ENCODE data around the gene BPTF. TPM values are rescaled to one million over a fixed set of nuclear protein-coding genes. Genes with fewer than 3 reads are reported as not detected.
"Not testable (repeated sequence)": the region's sequence is repeated elsewhere in the genome, so short reads cannot be mapped to it uniquely, and the experiment has no call there.

The BPTF gene, protein sequence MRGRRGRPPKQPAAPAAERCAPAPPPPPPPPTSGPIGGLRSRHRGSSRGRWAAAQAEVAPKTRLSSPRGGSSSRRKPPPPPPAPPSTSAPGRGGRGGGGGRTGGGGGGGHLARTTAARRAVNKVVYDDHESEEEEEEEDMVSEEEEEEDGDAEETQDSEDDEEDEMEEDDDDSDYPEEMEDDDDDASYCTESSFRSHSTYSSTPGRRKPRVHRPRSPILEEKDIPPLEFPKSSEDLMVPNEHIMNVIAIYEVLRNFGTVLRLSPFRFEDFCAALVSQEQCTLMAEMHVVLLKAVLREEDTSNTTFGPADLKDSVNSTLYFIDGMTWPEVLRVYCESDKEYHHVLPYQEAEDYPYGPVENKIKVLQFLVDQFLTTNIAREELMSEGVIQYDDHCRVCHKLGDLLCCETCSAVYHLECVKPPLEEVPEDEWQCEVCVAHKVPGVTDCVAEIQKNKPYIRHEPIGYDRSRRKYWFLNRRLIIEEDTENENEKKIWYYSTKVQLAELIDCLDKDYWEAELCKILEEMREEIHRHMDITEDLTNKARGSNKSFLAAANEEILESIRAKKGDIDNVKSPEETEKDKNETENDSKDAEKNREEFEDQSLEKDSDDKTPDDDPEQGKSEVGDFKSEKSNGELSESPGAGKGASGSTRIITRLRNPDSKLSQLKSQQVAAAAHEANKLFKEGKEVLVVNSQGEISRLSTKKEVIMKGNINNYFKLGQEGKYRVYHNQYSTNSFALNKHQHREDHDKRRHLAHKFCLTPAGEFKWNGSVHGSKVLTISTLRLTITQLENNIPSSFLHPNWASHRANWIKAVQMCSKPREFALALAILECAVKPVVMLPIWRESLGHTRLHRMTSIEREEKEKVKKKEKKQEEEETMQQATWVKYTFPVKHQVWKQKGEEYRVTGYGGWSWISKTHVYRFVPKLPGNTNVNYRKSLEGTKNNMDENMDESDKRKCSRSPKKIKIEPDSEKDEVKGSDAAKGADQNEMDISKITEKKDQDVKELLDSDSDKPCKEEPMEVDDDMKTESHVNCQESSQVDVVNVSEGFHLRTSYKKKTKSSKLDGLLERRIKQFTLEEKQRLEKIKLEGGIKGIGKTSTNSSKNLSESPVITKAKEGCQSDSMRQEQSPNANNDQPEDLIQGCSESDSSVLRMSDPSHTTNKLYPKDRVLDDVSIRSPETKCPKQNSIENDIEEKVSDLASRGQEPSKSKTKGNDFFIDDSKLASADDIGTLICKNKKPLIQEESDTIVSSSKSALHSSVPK (N-terminal part only)
- 74.5 and 77.1 TPM in 2 replicates for total RNA-seq

DNA sequence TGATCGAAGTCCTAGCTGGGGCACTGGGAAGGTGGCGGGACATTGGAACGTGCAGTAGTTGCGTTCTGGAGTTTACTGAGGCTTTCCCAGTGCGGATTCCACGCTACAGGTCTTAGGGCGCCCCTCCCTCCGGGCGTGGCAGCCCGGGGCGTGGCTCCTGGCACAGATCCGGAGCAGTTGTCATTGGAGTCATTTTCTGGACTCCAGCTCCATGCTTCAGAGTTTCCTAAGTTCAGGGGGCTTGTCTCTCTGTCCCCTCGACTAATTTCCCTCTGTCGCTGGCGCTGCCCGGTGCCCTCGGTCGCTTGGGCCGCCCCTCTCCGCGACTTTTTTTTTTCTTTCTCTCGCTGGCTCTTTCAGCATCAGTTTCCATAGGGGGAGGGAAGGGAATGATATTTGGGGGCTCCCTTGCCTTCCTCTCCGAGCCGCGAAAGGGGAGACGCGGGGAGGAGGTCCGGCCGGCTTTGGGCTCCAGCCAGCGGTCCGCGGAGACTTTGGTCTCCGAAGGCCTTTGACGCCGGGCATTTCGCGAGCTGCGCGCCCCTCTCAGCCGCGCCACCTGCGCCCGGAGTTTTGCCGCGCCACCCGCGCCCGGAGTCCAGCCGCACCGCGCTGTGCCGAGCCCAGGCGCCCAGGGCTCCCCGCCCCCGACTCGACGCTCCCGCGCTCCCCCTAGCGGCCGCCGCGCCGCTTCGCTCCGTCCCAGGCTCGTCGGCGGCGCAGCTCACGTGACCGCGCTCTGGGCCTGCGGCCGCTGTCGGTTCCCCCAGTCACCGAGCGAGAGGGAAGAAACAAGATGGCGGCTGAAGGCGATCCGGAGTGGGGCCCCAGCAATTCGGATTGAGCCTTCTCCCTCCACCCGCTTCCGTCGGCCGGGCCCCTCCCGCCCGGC, at the start of gene BPTF:
Gene BPTF, plus strand, starts transcription at position 769 of the 892 bp plus-strand sequence. CDS start 222 bp downstream, outside the sequence.
- Mint-ChIP-seq H3K27ac (peak within 1 kb of the TSS; percentile 96), H3K36me3 (ENCODE audit: low read depth) (peaks cover 17% of the 10 kb centered on the region), H3K9me3 (no peaks in the 10 kb centered on the region), H3K4me1 (peaks cover 29% of the 10 kb centered on the region), H3K27me3 (peaks cover 14% of the 10 kb centered on the region), H3K4me3 (peak within 1 kb of the TSS; percentile 95)
- DNase-seq = peak; percentile 98
- intact Hi-C loops (cut with micrococcal nuclease) = loop anchor here (1.0 to 10.0 kb wide), 6 partner anchors 37 to 640 kb away; partner anchors contain the start of genes C17orf58, NOL11 and PSMD12

- DNase-seq = peak; percentile 72
- Mint-ChIP-seq H3K27me3 (no peaks in the 10 kb centered on the region), H3K27ac (no peak overlapping the region), H3K36me3 (ENCODE audit: low read depth) (no peaks in the 10 kb centered on the region), H3K4me3 (no peak overlapping the region), H3K9me3 (no peaks in the 10 kb centered on the region), H3K4me1 (no peaks in the 10 kb centered on the region)
- intact Hi-C loops (cut with micrococcal nuclease) = no loop called here
Measured at GRCh38 chr17:67779098-67779672, 46.1 kb upstream of the BPTF start.

DNA sequence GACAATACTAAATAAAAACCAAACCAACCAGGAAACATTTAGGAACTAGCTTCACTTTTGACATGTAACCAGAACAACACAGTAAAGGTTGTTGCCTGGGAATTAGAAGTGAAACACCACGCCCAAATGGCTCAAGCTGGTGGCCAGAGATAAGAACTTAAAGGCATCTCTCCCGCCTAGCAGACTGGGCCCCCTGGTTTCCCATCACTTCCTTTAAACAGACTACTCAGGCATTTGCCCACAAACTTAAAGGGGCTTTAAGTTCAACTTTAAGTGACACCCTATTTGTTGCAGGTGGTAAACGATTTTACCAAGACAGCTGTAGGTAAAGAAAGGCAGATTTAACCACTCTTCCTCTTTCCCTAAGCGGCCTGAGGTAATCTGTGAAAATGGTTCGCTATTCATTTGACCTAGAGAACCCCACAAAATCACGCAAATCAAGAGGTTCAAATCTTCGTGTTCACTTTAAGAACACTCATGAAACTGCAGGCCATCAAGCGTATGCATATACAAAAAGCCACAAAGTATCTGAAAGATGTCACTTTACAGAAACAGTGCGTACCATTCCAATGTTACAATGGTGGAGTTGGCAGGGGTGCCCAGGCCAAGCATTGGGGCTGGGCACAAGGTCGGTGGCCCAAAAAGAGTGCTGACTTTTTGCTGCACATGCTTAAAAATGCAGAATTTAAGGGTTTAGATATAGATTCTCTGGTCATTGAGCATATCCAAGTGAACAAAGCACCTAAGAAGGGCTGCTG, 40.8 kb upstream of the BPTF start:
- no peaks in the 10 kb centered on the region for H3K36me3 Mint-ChIP-seq (ENCODE audit: low read depth)
- no peaks in the 10 kb centered on the region for H3K4me1 Mint-ChIP-seq
- H3K9me3 Mint-ChIP-seq = no peaks in the 10 kb centered on the region
- H3K27me3 Mint-ChIP-seq = peaks cover 14% of the 10 kb centered on the region
- no peak for DNase-seq
- no peak overlapping the region for H3K27ac Mint-ChIP-seq
- H3K4me3 Mint-ChIP-seq = no peak overlapping the region
- intact Hi-C loops (cut with micrococcal nuclease) = no loop called here

DNA sequence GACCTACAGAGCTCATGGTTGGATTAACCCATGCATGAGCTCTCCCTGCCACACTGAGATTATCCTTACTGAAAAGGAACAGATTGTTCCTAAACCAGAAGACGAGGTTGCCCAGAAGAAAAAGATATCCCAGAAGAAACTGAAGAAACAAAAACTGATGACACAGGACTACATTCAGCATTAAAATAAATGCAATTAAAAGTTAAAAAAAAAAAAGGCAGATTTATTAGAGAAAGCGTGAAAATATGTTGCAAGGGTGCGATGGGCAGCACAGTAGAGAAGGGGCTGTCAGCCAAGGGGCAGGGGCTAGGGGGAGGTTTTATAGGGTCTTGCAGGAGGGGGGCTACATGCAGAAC, 40.2 kb upstream of the BPTF start:
- no peaks in the 10 kb centered on the region for H3K36me3 Mint-ChIP-seq (ENCODE audit: low read depth)
- intact Hi-C loops (cut with micrococcal nuclease) = no loop called here
- H3K9me3 Mint-ChIP-seq = no peaks in the 10 kb centered on the region
- no peak overlapping the region for H3K4me3 Mint-ChIP-seq
- H3K27me3 Mint-ChIP-seq = peaks cover 15% of the 10 kb centered on the region
- DNase-seq = no peak
- no peak overlapping the region for H3K27ac Mint-ChIP-seq
- H3K4me1 Mint-ChIP-seq = no peaks in the 10 kb centered on the region

DNA sequence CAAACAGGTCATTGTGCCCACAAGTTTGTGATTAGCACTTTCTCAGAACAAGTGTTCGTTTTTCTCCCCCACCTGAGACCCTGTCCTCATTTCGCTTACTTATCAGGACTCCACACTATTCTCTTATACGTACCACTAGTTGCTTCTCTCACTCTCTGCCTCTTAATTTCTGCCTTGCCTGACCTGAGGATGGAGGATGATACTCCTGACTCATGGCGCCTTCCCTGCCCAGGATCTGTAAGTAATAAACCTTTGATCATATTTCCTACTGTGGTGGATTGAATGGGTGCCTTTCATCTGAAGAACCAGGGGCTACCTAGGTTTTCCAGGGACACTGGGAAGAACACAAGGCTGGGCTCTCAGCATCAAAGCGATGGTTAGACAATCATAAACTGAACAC, 39.8 kb upstream of the BPTF start:
- DNase-seq = no peak
- no peaks in the 10 kb centered on the region for H3K4me1 Mint-ChIP-seq
- H3K27me3 Mint-ChIP-seq = peaks cover 15% of the 10 kb centered on the region
- H3K4me3 Mint-ChIP-seq = no peak overlapping the region
- no peak overlapping the region for H3K27ac Mint-ChIP-seq
- H3K36me3 Mint-ChIP-seq (ENCODE audit: low read depth) = no peaks in the 10 kb centered on the region
- intact Hi-C loops (cut with micrococcal nuclease) = no loop called here
- no peaks in the 10 kb centered on the region for H3K9me3 Mint-ChIP-seq

- intact Hi-C loops (cut with micrococcal nuclease) = no loop called here
Measured at GRCh38 chr17:67800495-67800928, 24.8 kb upstream of the BPTF start.

DNA sequence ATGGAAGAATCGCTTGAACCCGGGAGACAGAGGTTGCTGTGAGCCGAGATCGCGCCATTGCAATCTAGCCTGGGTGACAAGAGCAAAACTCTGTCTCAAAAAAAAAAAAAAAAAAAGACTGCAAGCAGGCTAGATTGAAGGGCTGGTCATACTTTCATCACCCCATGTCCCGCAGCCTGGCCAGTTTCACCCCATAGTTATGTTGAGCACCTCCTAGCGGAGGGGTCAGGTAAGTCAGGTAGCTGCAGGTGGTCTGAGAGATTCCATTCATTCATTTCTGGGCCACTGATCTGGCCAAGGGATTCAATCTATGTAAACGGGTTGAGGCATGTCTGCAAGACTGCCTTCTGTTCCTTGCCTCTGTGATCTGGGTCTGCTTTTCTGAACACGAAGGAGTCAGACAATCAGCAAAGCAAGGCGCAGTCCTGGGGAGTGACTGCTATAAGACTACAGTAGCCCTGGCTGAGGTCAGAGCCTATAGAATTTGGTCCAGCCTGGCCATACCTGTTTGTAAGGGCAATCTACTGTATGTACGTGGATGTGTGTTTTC, 23.6 kb upstream of the BPTF start:
- intact Hi-C loops (cut with micrococcal nuclease) = no loop called here
- Mint-ChIP-seq H3K27ac (no peak overlapping the region), H3K4me3 (no peak overlapping the region)

More at GRCh38 chr17:67800495-67800928, 24.8 kb upstream of the BPTF start:
- Mint-ChIP-seq H3K27me3 (peaks cover 3% of the 10 kb centered on the region), H3K9me3 (no peaks in the 10 kb centered on the region), H3K4me3 (no peak overlapping the region), H3K4me1 (peaks cover 2% of the 10 kb centered on the region), H3K36me3 (ENCODE audit: low read depth) (no peaks in the 10 kb centered on the region), H3K27ac (no peak overlapping the region)
- DNase-seq = peak; percentile 80

GRCh38 chr17:67810464-67810863, 14.8 kb upstream of the BPTF start:
- intact Hi-C loops (cut with micrococcal nuclease) = no loop called here
- peaks cover 3% of the 10 kb centered on the region for H3K27me3 Mint-ChIP-seq
- H3K27ac Mint-ChIP-seq = no peak overlapping the region
- H3K9me3 Mint-ChIP-seq = no peaks in the 10 kb centered on the region
- H3K4me1 Mint-ChIP-seq = no peaks in the 10 kb centered on the region
- no peak overlapping the region for H3K4me3 Mint-ChIP-seq
- no peak for DNase-seq
- no peaks in the 10 kb centered on the region for H3K36me3 Mint-ChIP-seq (ENCODE audit: low read depth)

More for the DNA sequence above, 23.6 kb upstream of the BPTF start:
- Mint-ChIP-seq H3K9me3 (no peaks in the 10 kb centered on the region), H3K4me1 (peaks cover 2% of the 10 kb centered on the region), H3K36me3 (ENCODE audit: low read depth) (no peaks in the 10 kb centered on the region), H3K27me3 (peaks cover 4% of the 10 kb centered on the region)
- no peak for DNase-seq

DNA sequence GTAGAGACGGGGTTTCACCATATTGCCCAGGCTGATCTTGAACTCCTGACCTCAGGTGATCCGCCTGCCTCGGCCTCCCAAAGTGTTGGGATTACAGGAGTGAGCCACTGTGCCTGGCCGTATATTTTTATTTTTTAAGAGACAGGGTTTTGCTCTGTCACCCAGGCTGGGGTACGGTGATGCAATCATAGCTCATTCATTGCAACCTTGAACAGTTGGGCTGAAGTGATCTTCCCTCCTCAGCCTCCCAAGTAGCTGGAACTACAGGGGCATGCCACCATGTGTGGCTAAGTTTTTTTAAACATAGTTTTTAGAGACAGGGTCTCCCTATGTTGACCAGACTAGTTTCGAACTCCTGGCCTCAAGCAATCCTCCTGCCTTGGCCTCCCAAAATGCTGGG, 12.9 kb upstream of the BPTF start:
- H3K4me3 Mint-ChIP-seq; H3K27ac Mint-ChIP-seq; H3K4me1 Mint-ChIP-seq; H3K9me3 Mint-ChIP-seq; H3K36me3 Mint-ChIP-seq (ENCODE audit: low read depth); intact Hi-C loops (cut with micrococcal nuclease); H3K27me3 Mint-ChIP-seq; DNase-seq: not testable (repeated sequence)

DNA sequence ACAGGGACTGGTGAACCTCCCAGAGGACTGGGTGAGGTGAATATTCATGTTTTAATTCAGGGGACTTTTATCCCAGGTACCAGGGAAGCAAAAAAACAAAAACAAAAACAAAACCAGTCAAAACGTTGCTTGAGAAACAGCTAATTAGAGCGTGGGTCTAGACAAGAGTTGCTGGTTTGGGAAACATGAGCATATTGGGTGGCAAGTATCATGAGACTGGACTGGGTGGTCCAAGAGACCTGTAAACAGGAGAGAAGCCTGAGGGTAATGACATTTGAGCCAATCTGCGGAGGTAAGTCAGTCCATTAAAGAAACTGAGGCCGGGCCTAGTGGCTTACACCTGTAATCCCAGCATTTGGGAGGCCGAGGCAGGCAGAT, 11.5 kb upstream of the BPTF start:
- Mint-ChIP-seq H3K4me3 (no peak overlapping the region), H3K27me3 (peaks cover 7% of the 10 kb centered on the region), H3K9me3 (no peaks in the 10 kb centered on the region), H3K4me1 (no peaks in the 10 kb centered on the region), H3K36me3 (ENCODE audit: low read depth) (no peaks in the 10 kb centered on the region), H3K27ac (no peak overlapping the region)
- no peak for DNase-seq
- intact Hi-C loops (cut with micrococcal nuclease) = no loop called here

DNA sequence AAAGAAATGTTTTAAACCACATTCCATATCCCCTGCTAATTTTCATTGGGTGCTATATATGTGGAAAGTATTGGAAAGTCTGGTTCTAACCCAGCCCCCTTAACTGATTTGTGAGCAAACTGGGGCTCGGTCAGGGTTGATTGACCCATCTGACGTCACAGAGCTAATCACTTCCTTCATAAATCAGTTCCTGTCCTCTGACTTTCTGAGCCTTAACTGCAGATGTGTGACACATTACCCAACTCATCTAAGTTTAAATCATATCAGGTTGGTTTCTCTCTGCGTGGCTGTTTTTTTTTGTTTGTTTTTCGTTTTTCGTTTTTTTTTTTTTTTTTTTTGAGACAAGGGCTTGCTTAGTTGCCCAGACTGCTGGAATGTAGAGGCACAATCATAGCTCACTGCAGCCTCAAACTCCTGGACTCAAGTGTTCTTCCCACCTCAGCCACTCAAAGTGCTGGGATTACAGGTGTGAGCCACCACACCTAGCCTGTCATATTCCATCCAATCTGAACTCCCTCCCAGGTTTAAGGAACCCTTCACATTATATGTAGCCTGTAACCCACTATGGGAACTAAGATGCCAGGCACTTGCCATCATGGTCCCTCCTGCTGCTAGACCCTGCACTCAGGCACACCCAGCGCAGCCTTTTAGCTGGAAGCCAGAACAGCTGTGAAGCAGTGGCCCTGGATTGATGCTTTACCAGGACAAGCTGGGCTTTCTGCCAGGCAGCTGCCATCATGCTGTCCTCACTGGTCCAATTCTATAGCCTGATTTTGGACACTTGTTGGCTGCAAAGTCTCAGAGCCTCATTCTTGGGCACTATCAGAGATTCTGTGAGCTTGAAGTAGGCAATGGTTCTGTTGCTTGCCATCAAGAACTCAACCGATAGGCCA, 6.9 kb upstream of the BPTF start:
- intact Hi-C loops (cut with micrococcal nuclease) = no loop called here
- Mint-ChIP-seq H3K9me3 (no peaks in the 10 kb centered on the region), H3K4me3 (no peak overlapping the region), H3K27me3 (peaks cover 13% of the 10 kb centered on the region), H3K4me1 (no peaks in the 10 kb centered on the region), H3K36me3 (ENCODE audit: low read depth) (no peaks in the 10 kb centered on the region), H3K27ac (no peak overlapping the region)
- no peak for DNase-seq
